GM12878 (cell line): Measurements from ENCODE around the gene LRP8. TPM values are rescaled to one million over a fixed set of nuclear protein-coding genes. Genes with fewer than 3 reads are reported as not detected.

Experiments used
- ATAC-seq: fragments of 200-7000 bp; cut with Tn5 transposase; 3 replicates; pipeline ENCODE4 v1.9.1; 2020; ENCODE audit warnings: mild to moderate bottlenecking, moderate library complexity
- BruUV-seq: library from RNA; stranded (reverse); fragments of 400-500 nt; replicated peaks from 2 replicates; lab custom pipeline; 2021; lab: Mats Ljungman, UMichigan
- CTCF ChIA-PET: fragments of 300-600 bp; sonication (Branson Sonifier 250); formaldehyde crosslinking; extraction: SDS; loops from one replicate; lab custom pipeline; 2021; ENCODE audit warnings: inconsistent platforms; lab: Yijun Ruan, JAX
- POLR2A ChIA-PET: fragments of 350-600 bp; formaldehyde crosslinking; extraction: SDS; loops from one replicate; lab custom pipeline; 2021; ENCODE audit warnings: inconsistent platforms; lab: Charles Lee
- RAD21 ChIA-PET: fragments of 300-600 bp; sonication (Branson Sonifier 250); formaldehyde crosslinking; loops from one replicate; lab custom pipeline; 2023; ENCODE audit warnings: antibody characterized with exemption; ENCODE audit not compliant: unreplicated experiment; lab: Charles Lee
- SMC1A ChIA-PET: fragments of 300-600 bp; sonication (Branson Sonifier 250); formaldehyde crosslinking; loops from one replicate; lab custom pipeline; 2023; ENCODE audit not compliant: unreplicated experiment, uncharacterized antibody; lab: Charles Lee
- DNase-seq: peaks from one replicate; pipeline ENCODE4 v3.0.0-alpha.2; 2011; ENCODE audit warnings: low read depth, low spot score
- FAIRE-seq: peaks from 3 replicates; lab custom pipeline; 2011; peaks lifted over from hg19 to GRCh38; lab: Jason Lieb, UNC
- H2AFZ ChIP-seq: 2 replicates; pipeline ENCODE4 v1.6.0; 2011; ENCODE audit warnings: low read depth, low read length, control low read depth; ENCODE audit not compliant: control insufficient read depth
- H3K27ac ChIP-seq: 2 replicates; pipeline ENCODE4 v1.5.1; 2011; ENCODE audit warnings: control low read depth; ENCODE audit not compliant: control insufficient read depth, insufficient read depth
- H3K27me3 ChIP-seq, 2 experiments: replicated peaks in 1 of 2; 2 replicates each; pipeline versions ENCODE4 v1.6.0 to v1.6.1; 2011; ENCODE audit warnings: low read length in 1 of 2; ENCODE audit not compliant: control insufficient read depth in 2 of 2, insufficient read depth in 2 of 2
- H3K36me3 ChIP-seq, 2 experiments: 2 replicates each; pipeline ENCODE4 v1.5.1; 2011; ENCODE audit warnings: low read length in 1 of 2; ENCODE audit not compliant: control insufficient read depth in 2 of 2, insufficient read depth in 2 of 2
- H3K4me1 ChIP-seq: 2 replicates; pipeline ENCODE4 v1.6.1; 2011; ENCODE audit warnings: mild to moderate bottlenecking, low read length, moderate library complexity, mixed read lengths; ENCODE audit not compliant: control insufficient read depth, insufficient read depth
- H3K4me2 ChIP-seq: 2 replicates; pipeline ENCODE4 v1.6.0; 2011; ENCODE audit warnings: control low read depth; ENCODE audit not compliant: control insufficient read depth, insufficient read depth
- H3K4me3 ChIP-seq: fragments of 200-600 bp; sonication (generic); 2 replicates; pipeline ENCODE4 v1.5.1; 2016
- H3K79me2 ChIP-seq: 2 replicates; pipeline ENCODE4 v1.6.0; 2011; ENCODE audit warnings: low read length; ENCODE audit not compliant: control insufficient read depth, insufficient read depth
- H3K9ac ChIP-seq: 2 replicates; pipeline ENCODE4 v1.8.0; 2011; ENCODE audit warnings: low read length, control low read depth, mixed read lengths; ENCODE audit not compliant: control insufficient read depth, insufficient read depth
- H3K9me3 ChIP-seq: replicated peaks from 3 replicates; pipeline ENCODE4 v1.5.1; 2011; ENCODE audit warnings: mild to moderate bottlenecking, low read length; ENCODE audit not compliant: control insufficient read depth, insufficient read depth
- H4K20me1 ChIP-seq: 2 replicates; pipeline ENCODE4 v1.6.0; 2011; ENCODE audit not compliant: control insufficient read depth, insufficient read depth
- GABPA ChIP-seq: IDR thresholded peaks from 2 replicates; pipeline ENCODE4 v1.6.1; 2014; ENCODE audit warnings: antibody characterized with exemption, low read depth, mild to moderate bottlenecking, inconsistent platforms
- HDAC2 ChIP-seq: fragments of 200-600 bp; sonication (generic); IDR thresholded peaks from 2 replicates; pipeline ENCODE4 v1.6.1; 2017
- MLLT1 ChIP-seq: fragments of 450-650 bp; IDR thresholded peaks from 2 replicates; pipeline ENCODE4 v1.6.1; 2016; ENCODE audit warnings: mild to moderate bottlenecking
- NKRF ChIP-seq: fragments of 450-650 bp; conservative IDR thresholded peaks from 2 replicates; pipeline ENCODE4 v1.6.1; 2017; ENCODE audit warnings: mild to moderate bottlenecking, moderate library complexity
- PAX5 ChIP-seq: IDR thresholded peaks from 2 replicates; pipeline ENCODE4 v1.6.1; 2011; ENCODE audit warnings: low read depth, low read length, borderline replicate concordance
- SMAD5 ChIP-seq: IDR thresholded peaks from 2 replicates; pipeline ENCODE4 v1.6.1; 2016; ENCODE audit warnings: antibody characterized with exemption, low read depth
- SRF ChIP-seq, 2 experiments: IDR thresholded peaks; 2 replicates each; pipeline ENCODE4 v1.6.1; 2011; ENCODE audit warnings: low read depth in 2 of 2, low read length in 2 of 2, mild to moderate bottlenecking in 1 of 2, moderate library complexity in 1 of 2
- WGBS: methylation state at CpG from one replicate; pipeline ENCODE4 v1.1.6; 2016; ENCODE audit warnings: low lambda C conversion rate; ENCODE audit not compliant: insufficient replicate concordance, insufficient coverage; ENCODE audit errors: missing lambda C conversion rate; 5-methylcytosine and 5-hydroxymethylcytosine counted together
- in situ Hi-C: fragments of 300-500 bp; cut with MboI; formaldehyde crosslinking; loops from 9 replicates; pipeline ENCODE4 v1.14.3; 2018; ENCODE audit warnings: mixed read lengths
- intact Hi-C: fragments of 100-400 bp; cut with micrococcal nuclease; formaldehyde crosslinking; loops from one replicate; pipeline ENCODE4 v1.14.2; 2022; ENCODE audit not compliant: unreplicated experiment
- polyA plus RNA-seq, 11 experiments: library from polyadenylated mRNA; depleted of rRNA in 4 of 11; unstranded in 6 of 11; stranded (reverse) in 5 of 11; fragments of >200 nt; fragmentation: Nextera tagmentation in 4 of 11; fragmentation: Illumina TruSeq in 1 of 11; extraction: Ambion mirVana in 4 of 11; extraction: Trizol in 1 of 11; gene quantifications; 1 replicate in 1 of 11; 2 replicates in 10 of 11; pipeline versions ENCODE4 v1.2.1 to v1.2.3, GENCODE V29; 2011 to 2016; ENCODE audit warnings: inconsistent platforms in 2 of 11, missing spikeins in 2 of 11, low read depth in 1 of 11
- total RNA-seq, 4 experiments: library from RNA; depleted of rRNA in 3 of 4; stranded (reverse); fragments of >200 nt in 3 of 4; fragmentation: Illumina TruSeq in 1 of 4; extraction: Trizol in 1 of 4; gene quantifications; 2 replicates each; pipeline versions ENCODE4 v1.2.1 to v1.2.3, GENCODE V29; 2013 to 2021
- TF ChIP-seq, protein P1 (sequence below): fragments of 450-650 bp; formaldehyde crosslinking; IDR thresholded peaks from 2 replicates; pipeline ENCODE4 v1.4.0; 2020; ENCODE audit warnings: mild to moderate bottlenecking, moderate library complexity

Gene LRP8
- total and polyA plus RNA-seq, 10 of the 15 experiments (the other 5 are each of a cell fraction or from before 2014, with no cell fraction given) = 2.8 to 40.5 (median 22.3) TPM

- TF ChIP-seq, protein P1, sequence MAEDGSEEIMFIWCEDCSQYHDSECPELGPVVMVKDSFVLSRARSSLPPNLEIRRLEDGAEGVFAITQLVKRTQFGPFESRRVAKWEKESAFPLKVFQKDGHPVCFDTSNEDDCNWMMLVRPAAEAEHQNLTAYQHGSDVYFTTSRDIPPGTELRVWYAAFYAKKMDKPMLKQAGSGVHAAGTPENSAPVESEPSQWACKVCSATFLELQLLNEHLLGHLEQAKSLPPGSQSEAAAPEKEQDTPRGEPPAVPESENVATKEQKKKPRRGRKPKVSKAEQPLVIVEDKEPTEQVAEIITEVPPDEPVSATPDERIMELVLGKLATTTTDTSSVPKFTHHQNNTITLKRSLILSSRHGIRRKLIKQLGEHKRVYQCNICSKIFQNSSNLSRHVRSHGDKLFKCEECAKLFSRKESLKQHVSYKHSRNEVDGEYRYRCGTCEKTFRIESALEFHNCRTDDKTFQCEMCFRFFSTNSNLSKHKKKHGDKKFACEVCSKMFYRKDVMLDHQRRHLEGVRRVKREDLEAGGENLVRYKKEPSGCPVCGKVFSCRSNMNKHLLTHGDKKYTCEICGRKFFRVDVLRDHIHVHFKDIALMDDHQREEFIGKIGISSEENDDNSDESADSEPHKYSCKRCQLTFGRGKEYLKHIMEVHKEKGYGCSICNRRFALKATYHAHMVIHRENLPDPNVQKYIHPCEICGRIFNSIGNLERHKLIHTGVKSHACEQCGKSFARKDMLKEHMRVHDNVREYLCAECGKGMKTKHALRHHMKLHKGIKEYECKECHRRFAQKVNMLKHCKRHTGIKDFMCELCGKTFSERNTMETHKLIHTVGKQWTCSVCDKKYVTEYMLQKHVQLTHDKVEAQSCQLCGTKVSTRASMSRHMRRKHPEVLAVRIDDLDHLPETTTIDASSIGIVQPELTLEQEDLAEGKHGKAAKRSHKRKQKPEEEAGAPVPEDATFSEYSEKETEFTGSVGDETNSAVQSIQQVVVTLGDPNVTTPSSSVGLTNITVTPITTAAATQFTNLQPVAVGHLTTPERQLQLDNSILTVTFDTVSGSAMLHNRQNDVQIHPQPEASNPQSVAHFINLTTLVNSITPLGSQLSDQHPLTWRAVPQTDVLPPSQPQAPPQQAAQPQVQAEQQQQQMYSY (CRISPR knock-in tag) = no peak
- TF ChIP-seq PAX5 = no peak
- TF ChIP-seq NKRF = no peak
These were observed 3.7 kb upstream of the LRP8 start (continued) for GRCh38 chr1:53331446-53332185.

GRCh38 chr1:53330819-53331218 is 2.9 kb upstream of the LRP8 start:
- Histone ChIP-seq H4K20me1 (no peaks in the 10 kb centered on the region), H2AFZ (no peak overlapping the region), H3K4me3 (no peak overlapping the region), H3K27me3 (no peaks in the 10 kb centered on the region), H3K4me1 (peaks cover 5% of the 10 kb centered on the region; the same call in 1 of the 2 replicates), H3K79me2 (peaks cover 14% of the 10 kb centered on the region), H3K4me2 (no peak overlapping the region), H3K36me3 (no peaks in the 10 kb centered on the region), H3K9ac (no peak overlapping the region), H3K27ac (no peak overlapping the region), H3K9me3 (no peaks in the 10 kb centered on the region)
- TF ChIP-seq SRF (IDR thresholded peaks at IDR 0.05; ENCODE audit: low read depth in 2 of 2, low read length in 2 of 2) (no peak), MLLT1 (no peak), SMAD5 (no peak), GABPA (no peak), HDAC2 (no peak)
- CTCF ChIA-PET = interaction anchor here (1.2 kb wide), 1 partner anchor 62 kb away, joined by 4 read pairs; no protein-coding TSS in a partner anchor
- RAD21 ChIA-PET = interaction anchor here (0.7 to 1.3 kb wide), 2 partner anchors 52 to 62 kb away, joined by 3 to 5 read pairs; no protein-coding TSS in a partner anchor
- SMC1A ChIA-PET = no interaction called here
- in situ Hi-C loops = no loop called here
- FAIRE-seq (no peak), DNase-seq (no peak), ATAC-seq (no peak)
- POLR2A ChIA-PET = interaction anchor here (1.6 kb wide), 1 partner anchor 13 kb away, joined by 4 read pairs; no protein-coding TSS in a partner anchor
- BruUV-seq = no TSS peak
- WGBS = 94% methylated on average over 5 of the region's 5 CpGs
- intact Hi-C loops = no loop called here
